G401.6 (cell line): ENCODE measurements around the gene ATPAF2.

Experiments used
- FAIRE-seq: peaks from 2 replicates; lab custom pipeline; 2012; peaks lifted over from hg19 to GRCh38; lab: Jason Lieb, UNC

Gene ATPAF2

GRCh38 chr17:17985153-17985552, 53.8 kb downstream of the ATPAF2 start:
- FAIRE-seq: no peak

GRCh38 chr17:17983776-17984175, 55.2 kb downstream of the ATPAF2 start:
- FAIRE-seq: no peak

GRCh38 chr17:17983376-17983775, 55.6 kb downstream of the ATPAF2 start:
- no peak for FAIRE-seq

DNA sequence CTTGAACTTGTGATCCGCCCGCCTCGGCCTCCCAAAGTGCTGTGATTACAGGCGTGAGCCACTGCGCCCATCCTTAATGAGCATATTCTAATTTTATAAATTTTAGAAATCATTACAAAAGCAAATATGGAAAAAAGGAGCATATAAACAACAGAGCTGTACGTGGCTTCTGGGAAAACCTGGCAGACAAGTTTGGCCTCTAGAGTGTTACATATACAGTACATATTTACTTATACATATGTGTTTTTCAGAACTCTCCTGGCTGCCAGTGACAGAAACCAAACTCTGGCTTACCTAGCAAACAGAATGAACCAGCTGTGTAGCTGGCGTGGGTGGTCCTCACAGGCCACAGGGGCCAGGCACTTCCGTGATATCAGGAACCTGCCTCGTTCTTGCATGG, 56.2 kb downstream of the ATPAF2 start:
- FAIRE-seq: no peak

GRCh38 chr17:17981330-17981729, 57.6 kb downstream of the ATPAF2 start:
- no peak for FAIRE-seq

DNA sequence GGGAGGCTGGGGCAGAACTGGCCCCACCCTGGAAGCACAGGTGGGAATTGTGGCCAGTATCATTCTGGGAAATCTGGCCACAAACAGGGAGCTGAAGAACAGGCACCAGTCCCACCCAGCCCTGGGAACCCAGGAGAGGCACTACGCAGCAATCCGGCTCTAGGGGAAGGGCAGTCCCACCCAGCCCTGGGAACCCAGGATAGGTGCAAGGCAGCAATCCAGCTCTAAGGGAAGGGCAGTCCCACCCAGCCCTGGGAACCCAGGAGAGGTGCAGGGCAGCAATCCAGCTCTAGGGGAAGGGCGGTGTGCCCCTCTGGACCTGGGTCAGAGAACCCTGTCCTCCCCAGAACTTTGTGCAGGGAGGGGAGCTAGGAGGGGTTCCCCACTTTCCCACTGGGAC, 59.2 kb downstream of the ATPAF2 start:
- FAIRE-seq: no peak

DNA sequence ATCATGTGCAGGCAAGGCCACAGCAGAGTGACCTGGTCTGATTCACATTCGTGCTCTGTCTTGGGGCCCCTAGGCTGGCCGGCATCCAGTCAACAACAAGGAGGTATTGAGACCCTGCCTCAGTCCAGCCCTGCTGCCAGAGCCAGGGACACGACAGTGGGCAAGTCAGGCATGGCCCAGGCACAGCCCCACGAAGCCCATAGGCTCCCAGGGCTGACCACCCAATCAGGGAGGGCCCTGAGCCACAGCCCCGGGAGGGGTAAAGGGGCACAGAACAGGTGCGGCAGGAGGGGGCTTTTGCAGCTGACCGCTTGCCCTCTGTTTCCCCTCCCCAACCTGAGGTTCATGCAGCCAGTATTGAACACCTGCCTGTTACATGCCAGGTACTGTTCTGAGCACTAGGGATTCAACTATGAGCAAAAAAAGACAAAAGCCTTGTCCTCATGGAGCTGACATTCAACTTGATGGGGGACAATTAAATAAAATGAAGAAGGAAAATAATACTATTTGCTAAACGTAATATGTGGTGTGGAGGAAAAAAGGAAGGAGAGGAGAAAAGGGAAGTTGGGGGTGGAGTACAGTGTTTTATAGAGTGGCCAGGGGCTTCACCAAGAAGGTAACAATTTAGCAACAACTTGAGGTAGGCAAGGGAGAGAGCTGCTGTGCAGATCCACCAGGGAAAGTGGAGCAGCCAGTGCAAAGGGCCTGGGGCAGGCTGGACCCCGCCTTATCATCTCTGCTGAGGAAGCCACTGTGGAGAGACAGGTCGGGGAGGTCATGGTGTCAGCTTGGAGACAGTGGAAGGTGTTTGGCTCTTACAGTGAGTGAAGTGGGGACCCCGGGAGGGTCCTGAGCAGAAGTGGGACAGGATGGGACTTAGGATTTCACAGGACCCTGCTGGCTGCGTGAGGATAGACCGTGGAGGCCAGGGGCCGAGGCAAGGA, 60.2 kb downstream of the ATPAF2 start:
- no peak for FAIRE-seq

DNA sequence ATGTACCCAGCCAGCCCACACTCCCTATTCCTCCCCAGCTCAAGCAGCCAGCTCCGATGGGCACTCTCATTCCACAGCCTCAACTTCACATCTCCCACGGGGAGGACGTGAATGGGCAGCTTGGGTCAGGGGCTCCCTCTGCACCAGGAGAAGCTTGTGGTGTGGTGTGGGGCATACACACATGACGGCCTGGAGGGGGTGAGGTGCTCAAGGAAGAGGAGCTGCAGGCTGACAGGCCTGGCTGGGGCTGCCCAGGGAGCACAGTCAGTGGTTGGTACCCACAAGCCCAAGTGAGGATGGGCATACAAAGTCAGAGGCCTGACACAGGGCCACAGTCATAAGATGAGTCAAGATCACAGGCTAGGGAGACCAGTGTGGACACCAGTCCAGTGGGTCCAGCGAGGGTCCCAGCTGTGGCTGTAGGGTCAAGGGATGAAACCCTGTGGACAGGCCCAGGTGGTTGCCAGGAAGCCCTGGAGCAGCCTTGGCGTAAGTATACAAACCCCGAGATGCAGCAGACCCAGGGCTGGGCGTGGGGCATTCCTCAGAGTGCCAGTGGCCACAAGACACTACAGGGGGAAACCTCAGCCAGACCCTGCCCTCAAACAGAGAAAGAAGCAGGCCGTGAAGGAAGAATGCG, 61.9 kb downstream of the ATPAF2 start:
- FAIRE-seq: no peak

- FAIRE-seq: no peak
Observed at GRCh38 chr17:17975436-17975835, 63.5 kb downstream of the ATPAF2 start.

- FAIRE-seq: no peak
Observed at GRCh38 chr17:17972952-17973254, 66.1 kb downstream of the ATPAF2 start.

- peak; percentile 100 for FAIRE-seq
Observed at GRCh38 chr17:17972126-17972951, 66.6 kb downstream of the ATPAF2 start, which contains the start of the genes DRC3 and TOM1L2. TSS of gene DRC3 (plus strand) at chr17:17972862. CDS start at chr17:17977599, 4,737 bp downstream. TSS of gene TOM1L2 (minus strand) at chr17:17972400. CDS start at chr17:17972313, 87 bp downstream.

- no peak for FAIRE-seq
Observed at GRCh38 chr17:17971431-17972125, 67.4 kb downstream of the ATPAF2 start.

DNA sequence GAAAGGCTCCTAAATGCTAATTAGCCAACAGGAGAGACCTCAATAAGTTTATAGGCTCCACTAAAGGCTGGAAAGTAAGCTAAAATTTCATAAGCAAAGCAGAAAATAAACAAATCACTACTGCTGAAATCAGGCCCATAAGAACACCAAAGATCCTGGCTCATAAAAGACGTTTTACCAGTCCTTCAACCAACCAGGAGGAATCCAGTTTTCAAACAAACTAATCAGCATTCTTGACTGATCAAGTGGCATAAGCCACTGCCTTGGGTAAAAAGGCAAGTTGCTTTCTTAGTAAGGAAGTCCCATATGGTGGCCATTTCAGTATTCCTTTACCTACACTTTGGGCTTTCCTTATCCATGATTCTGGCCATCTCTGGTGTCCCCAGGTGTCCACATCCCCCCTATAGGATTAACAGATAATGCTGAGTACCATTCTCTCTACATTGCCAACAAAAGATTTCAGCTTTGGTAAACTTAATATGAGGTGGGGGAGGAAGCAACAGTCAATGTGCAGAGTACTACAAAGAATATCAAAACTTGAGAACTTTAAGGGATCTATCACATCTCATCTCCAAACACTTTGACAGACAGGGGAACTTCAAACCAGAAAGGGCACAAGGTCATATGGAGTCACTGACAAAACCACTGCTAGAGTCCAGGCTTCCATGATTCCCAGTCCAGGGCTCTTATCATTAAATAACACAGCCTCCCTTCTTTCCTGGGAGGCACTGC, 68.1 kb downstream of the ATPAF2 start:
- FAIRE-seq: no peak
